Measurements from ENCODE around the gene PROZ. TPM values are rescaled to one million over a fixed set of nuclear protein-coding genes. Genes with fewer than 3 reads are reported as not detected.
"Not testable (repeated sequence)": the region's sequence is repeated elsewhere in the genome, so short reads cannot be mapped to it uniquely, and the experiment has no call there.

Gene PROZ, protein sequence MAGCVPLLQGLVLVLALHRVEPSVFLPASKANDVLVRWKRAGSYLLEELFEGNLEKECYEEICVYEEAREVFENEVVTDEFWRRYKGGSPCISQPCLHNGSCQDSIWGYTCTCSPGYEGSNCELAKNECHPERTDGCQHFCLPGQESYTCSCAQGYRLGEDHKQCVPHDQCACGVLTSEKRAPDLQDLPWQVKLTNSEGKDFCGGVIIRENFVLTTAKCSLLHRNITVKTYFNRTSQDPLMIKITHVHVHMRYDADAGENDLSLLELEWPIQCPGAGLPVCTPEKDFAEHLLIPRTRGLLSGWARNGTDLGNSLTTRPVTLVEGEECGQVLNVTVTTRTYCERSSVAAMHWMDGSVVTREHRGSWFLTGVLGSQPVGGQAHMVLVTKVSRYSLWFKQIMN
- total RNA-seq (ENCODE audit: unreplicated experiment): not detected
- long read RNA-seq: 0 reads

DNA sequence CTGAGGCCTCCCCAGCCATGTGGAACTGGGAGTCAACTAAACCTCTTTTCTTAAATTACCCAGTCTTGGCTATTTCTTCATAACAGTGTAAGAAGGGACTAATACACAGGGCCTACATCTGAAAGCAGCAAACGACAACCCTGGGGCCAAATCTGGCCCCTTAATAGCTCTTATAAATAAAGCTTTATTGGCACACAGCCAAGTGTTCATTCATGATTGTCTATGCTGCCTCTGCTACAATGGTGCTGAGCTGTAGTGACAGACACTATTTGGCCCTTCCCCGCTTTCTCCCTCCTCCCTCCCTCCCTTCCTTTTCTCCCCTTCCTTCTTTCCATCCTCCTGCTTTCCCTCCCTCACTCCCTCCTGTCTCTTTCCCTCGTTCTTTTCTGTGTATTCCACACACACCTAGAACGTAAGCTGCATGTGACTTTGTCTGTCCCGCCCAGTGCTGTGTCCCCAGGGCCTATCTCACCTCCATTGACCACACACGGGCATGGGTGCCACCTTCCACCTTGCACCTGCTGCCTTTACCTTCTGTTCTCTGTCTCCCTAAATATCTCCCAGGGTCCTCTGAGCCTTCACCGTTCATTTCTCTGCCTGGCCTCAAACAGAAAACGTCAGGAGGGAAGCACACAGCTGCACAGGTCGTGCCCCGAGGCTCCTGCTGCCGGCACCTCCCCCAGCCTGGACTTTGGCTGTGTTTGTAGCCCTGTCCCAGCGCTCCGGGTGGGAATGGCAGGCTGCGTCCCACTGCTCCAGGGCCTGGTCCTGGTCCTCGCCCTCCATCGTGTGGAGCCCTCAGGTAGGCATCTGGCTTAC is at the start of gene PROZ:
PROZ (plus strand) TSS at position 720 of the 819 bp plus-strand sequence; CDS start at position 733, 13 bp downstream.
- H3K9me3 Mint-ChIP-seq (ENCODE audit: unreplicated experiment): peaks cover 3% of the 10 kb centered on the region
- DNase-seq: no peak
- H3K4me3 Mint-ChIP-seq (ENCODE audit: unreplicated experiment): no peak within 1 kb of the TSS
- peaks cover 2% of the 10 kb centered on the region for H3K27me3 Mint-ChIP-seq (ENCODE audit: unreplicated experiment)
- H3K27ac Mint-ChIP-seq (ENCODE audit: unreplicated experiment): no peak within 1 kb of the TSS
- TF ChIP-seq, protein P1, sequence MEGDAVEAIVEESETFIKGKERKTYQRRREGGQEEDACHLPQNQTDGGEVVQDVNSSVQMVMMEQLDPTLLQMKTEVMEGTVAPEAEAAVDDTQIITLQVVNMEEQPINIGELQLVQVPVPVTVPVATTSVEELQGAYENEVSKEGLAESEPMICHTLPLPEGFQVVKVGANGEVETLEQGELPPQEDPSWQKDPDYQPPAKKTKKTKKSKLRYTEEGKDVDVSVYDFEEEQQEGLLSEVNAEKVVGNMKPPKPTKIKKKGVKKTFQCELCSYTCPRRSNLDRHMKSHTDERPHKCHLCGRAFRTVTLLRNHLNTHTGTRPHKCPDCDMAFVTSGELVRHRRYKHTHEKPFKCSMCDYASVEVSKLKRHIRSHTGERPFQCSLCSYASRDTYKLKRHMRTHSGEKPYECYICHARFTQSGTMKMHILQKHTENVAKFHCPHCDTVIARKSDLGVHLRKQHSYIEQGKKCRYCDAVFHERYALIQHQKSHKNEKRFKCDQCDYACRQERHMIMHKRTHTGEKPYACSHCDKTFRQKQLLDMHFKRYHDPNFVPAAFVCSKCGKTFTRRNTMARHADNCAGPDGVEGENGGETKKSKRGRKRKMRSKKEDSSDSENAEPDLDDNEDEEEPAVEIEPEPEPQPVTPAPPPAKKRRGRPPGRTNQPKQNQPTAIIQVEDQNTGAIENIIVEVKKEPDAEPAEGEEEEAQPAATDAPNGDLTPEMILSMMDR (IDR thresholded peaks at IDR 0.05; ENCODE audit: partially characterized antibody, unreplicated experiment): no peak
- H3K36me3 Mint-ChIP-seq (ENCODE audit: unreplicated experiment): no peaks in the 10 kb centered on the region
- peaks cover 4% of the 10 kb centered on the region for H3K4me1 Mint-ChIP-seq (ENCODE audit: low read depth, unreplicated experiment)

DNA sequence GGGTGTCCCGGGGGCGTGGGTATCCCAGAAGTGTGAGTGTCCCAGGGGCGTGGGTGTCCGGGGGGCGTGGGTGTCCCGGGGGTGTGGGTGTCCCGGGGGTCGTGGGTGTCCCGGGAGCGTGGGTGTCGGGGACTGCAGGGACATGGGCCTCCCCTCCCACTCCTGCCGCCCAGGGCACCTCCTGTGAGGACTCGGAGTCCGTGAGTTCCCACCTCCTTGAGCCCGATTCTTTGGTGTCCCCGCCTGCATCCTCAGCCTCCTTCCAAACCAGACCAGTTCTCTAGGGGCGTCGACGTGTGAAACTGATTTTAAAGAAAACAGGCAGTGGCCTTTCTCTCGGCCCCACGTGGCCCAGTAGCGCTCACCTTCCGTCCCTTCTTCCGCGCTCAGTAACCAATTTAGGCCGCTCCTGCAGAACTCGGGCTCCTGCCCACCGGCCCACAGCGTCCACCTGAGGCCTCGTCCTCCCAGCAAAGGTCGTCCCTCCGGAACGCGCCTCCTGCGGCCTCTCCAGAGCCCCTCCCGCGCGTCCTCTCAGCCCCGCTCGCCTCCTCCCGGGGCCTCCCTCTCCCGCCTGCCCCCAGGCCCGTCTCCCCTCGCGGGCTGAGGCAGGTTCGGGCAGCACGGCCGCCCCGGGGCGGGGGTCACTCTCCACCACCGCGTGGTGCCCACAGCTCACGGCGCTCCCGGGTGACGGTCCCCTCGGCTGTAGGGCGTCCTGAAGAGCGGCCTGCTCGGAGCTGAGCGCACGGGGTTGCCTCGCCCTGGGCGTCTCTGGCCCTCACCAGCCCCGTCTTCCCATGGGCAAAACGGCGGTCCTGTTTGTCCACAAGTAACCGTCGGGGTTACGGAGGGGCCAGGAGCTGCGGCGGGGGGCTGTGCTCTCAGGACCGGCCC is 49.0 kb upstream of the PROZ start:
- Mint-ChIP-seq H3K27ac (ENCODE audit: unreplicated experiment) (no peak overlapping the region), H3K27me3 (ENCODE audit: unreplicated experiment) (peaks cover 4% of the 10 kb centered on the region), H3K4me3 (ENCODE audit: unreplicated experiment) (no peak overlapping the region), H3K4me1 (ENCODE audit: low read depth, unreplicated experiment) (no peaks in the 10 kb centered on the region), H3K9me3 (ENCODE audit: unreplicated experiment) (peaks cover 6% of the 10 kb centered on the region), H3K36me3 (ENCODE audit: unreplicated experiment) (no peaks in the 10 kb centered on the region)
- TF ChIP-seq, protein P1 (IDR thresholded peaks at IDR 0.05; ENCODE audit: partially characterized antibody, unreplicated experiment): no peak
- DNase-seq: peak; percentile 44

DNA sequence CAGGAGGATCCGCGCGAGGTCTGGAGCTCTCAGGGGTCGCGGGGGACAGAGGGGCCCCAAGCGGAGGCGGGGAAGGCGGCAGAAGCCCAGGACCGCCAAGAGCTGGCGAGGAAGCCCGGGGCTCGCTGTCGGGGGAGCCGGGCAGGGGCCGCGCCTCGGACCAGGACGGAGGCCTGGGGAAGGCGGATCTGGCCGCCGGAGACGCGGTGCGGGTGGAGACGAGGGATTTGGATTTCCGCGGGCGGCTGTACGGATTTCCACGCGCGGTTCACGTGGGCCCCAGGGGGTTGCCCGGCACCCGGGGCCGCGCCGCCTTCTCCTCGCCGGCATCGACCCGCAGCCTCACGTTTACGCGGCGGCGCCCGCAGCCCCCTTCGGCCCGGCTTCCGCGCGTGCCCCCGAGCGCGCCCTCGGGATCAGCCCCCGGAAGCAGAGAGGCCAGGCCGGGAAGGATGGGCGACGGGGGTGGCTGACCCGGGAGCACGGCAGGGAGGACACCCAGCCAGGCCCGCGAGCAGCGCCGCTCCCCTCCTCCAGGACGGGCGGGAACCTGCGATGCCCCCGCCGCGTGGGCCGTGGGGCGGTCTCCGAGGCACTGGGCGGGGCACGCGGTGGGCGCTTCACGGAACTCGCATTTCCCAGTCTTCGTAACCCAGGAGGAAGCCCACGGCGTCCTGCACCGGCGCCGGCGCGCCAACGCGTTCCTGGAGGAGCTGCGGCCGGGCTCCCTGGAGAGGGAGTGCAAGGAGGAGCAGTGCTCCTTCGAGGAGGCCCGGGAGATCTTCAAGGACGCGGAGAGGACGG is 48.2 kb upstream of the PROZ start:
- Mint-ChIP-seq H3K4me1 (ENCODE audit: low read depth, unreplicated experiment) (no peaks in the 10 kb centered on the region), H3K4me3 (ENCODE audit: unreplicated experiment) (no peak overlapping the region), H3K36me3 (ENCODE audit: unreplicated experiment) (no peaks in the 10 kb centered on the region), H3K9me3 (ENCODE audit: unreplicated experiment) (peaks cover 4% of the 10 kb centered on the region), H3K27ac (ENCODE audit: unreplicated experiment) (no peak overlapping the region), H3K27me3 (ENCODE audit: unreplicated experiment) (peaks cover 5% of the 10 kb centered on the region)
- peak; percentile 45 for DNase-seq
- TF ChIP-seq, protein P1 (IDR thresholded peaks at IDR 0.05; ENCODE audit: partially characterized antibody, unreplicated experiment): no peak

DNA sequence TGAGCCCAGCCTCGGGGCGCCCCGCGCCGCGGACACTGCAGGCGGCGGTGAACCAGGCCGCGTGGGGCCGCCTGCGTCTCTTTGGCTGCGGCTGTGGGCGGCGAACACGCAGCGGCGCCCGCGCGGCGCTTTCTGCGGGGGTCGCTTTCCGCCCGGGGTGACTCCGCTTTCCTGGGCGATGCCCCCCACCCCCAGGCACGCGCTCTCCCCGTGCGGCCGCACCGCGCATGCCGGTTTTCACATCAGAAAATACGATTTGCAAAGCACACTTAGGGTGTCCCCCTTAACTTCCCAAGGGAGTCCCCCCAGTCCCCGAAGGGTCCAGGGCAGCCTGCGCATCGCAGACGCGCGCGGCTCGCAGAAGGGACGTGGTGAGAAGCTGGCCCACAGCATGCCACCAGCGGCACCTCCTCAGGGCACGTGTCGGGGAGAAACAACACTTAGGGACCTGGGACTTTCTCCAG is 47.6 kb upstream of the PROZ start:
- TF ChIP-seq, protein P1 (IDR thresholded peaks at IDR 0.05; ENCODE audit: partially characterized antibody, unreplicated experiment): no peak
- H3K4me1 Mint-ChIP-seq (ENCODE audit: low read depth, unreplicated experiment): no peaks in the 10 kb centered on the region
- no peaks in the 10 kb centered on the region for H3K36me3 Mint-ChIP-seq (ENCODE audit: unreplicated experiment)
- H3K4me3 Mint-ChIP-seq (ENCODE audit: unreplicated experiment): no peak overlapping the region
- no peak overlapping the region for H3K27ac Mint-ChIP-seq (ENCODE audit: unreplicated experiment)
- peaks cover 6% of the 10 kb centered on the region for H3K27me3 Mint-ChIP-seq (ENCODE audit: unreplicated experiment)
- peak; percentile 14 for DNase-seq
- peaks cover 3% of the 10 kb centered on the region for H3K9me3 Mint-ChIP-seq (ENCODE audit: unreplicated experiment)

DNA sequence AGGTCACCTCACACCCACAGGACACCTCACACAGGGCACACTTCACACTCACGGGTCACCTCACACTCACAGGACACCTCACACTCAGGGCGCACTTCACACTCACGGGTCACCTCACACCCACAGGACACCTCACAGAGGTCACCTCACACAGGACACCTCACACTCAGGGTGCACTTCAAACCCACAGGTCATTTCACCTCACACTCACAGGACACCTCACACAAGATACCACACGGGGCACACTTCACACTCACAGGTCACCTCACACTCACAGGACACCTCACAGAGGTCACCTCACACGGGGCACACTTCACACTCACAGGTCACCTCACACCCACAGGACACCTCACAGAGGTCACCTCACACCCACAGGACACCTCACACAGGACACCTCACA is 46.6 kb upstream of the PROZ start:
- not testable (repeated sequence) for H3K4me3 Mint-ChIP-seq (ENCODE audit: unreplicated experiment)
- peaks cover 11% of the 10 kb centered on the region for H3K27me3 Mint-ChIP-seq (ENCODE audit: unreplicated experiment)

DNA sequence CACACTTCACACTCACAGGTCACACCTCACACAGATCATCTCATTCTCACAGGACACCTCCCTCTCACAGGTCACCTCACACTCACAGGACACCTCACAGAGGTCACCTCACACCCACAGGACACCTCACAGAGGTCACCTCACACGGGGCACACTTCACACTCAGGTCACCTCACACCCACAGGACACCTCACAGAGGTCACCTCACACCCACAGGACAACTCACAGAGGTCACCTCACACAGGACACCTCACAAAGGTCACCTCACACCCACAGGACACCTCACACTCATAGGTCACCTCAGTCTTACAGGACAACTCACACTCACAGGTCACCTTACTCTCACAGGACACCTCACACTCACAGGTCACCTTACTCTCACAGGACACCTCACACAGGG is 46.0 kb upstream of the PROZ start:
- not testable (repeated sequence) for H3K27ac Mint-ChIP-seq (ENCODE audit: unreplicated experiment); H3K9me3 Mint-ChIP-seq (ENCODE audit: unreplicated experiment); H3K4me1 Mint-ChIP-seq (ENCODE audit: low read depth, unreplicated experiment); H3K36me3 Mint-ChIP-seq (ENCODE audit: unreplicated experiment); H3K4me3 Mint-ChIP-seq (ENCODE audit: unreplicated experiment)
- DNase-seq: peak; percentile 3
- H3K27me3 Mint-ChIP-seq (ENCODE audit: unreplicated experiment): peaks cover 13% of the 10 kb centered on the region

More for the DNA sequence above, 46.6 kb upstream of the PROZ start:
- not testable (repeated sequence) for H3K4me1 Mint-ChIP-seq (ENCODE audit: low read depth, unreplicated experiment); H3K27ac Mint-ChIP-seq (ENCODE audit: unreplicated experiment); H3K9me3 Mint-ChIP-seq (ENCODE audit: unreplicated experiment); H3K36me3 Mint-ChIP-seq (ENCODE audit: unreplicated experiment)
- peak; percentile 4 for DNase-seq
